Mammary epithelial cell (primary cell): ENCODE results near the gene APOA1.

Source experiments
- EZH2 ChIP-seq: IDR thresholded peaks from 2 replicates; pipeline ENCODE4 v1.6.1; 2012; ENCODE audit warnings: low read length, inconsistent platforms, borderline replicate concordance
- TF ChIP-seq, protein P1 (sequence below), 2 donors: IDR thresholded peaks in 1 of 2; conservative IDR thresholded peaks in 1 of 2; 2 replicates each; pipeline ENCODE4 v1.5.1; 2011 to 2012; ENCODE audit warnings: inconsistent platforms in 2 of 2, low read length in 2 of 2, mild to moderate bottlenecking in 2 of 2, control low read depth in 1 of 2, low read depth in 1 of 2; ENCODE audit not compliant: insufficient read depth in 1 of 2; ENCODE audit errors: extremely low read depth in 1 of 2

DNA sequence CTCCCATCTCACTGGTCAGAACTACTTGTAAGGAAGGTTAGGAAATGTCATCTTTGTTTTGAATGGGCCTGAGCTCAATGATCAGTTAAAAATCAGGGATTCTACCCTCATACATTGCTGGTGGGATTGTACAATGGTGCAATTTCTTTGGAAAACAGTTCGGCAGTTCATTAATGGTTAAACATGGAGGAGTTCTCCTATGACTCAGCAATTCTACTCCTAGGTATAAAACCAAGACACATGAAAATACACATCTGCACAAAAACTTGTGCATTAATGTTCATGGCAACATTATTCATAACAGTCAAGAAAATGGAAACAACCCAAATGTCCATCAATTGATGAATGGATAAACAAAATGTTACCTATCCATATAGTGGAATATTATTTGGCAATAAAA is 40.9 kb downstream of the APOA1 start:
- TF ChIP-seq, protein P1, sequence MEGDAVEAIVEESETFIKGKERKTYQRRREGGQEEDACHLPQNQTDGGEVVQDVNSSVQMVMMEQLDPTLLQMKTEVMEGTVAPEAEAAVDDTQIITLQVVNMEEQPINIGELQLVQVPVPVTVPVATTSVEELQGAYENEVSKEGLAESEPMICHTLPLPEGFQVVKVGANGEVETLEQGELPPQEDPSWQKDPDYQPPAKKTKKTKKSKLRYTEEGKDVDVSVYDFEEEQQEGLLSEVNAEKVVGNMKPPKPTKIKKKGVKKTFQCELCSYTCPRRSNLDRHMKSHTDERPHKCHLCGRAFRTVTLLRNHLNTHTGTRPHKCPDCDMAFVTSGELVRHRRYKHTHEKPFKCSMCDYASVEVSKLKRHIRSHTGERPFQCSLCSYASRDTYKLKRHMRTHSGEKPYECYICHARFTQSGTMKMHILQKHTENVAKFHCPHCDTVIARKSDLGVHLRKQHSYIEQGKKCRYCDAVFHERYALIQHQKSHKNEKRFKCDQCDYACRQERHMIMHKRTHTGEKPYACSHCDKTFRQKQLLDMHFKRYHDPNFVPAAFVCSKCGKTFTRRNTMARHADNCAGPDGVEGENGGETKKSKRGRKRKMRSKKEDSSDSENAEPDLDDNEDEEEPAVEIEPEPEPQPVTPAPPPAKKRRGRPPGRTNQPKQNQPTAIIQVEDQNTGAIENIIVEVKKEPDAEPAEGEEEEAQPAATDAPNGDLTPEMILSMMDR (conservative IDR thresholded peaks at IDR 0.05 in 1 of 2, IDR thresholded peaks at IDR 0.05 in 1 of 2; ENCODE audit: extremely low read depth in 1 of 2, insufficient read depth in 1 of 2, low read depth in 1 of 2, low read length in 2 of 2) = no peak
- TF ChIP-seq EZH2 = no peak
